Sigmoid colon (tissue), 7 donors: ENCODE measurements around the gene SUMO2. TPM values are rescaled to one million over a fixed set of nuclear protein-coding genes. Genes with fewer than 3 reads are reported as not detected.
"Not testable (repeated sequence)": the region's sequence is repeated elsewhere in the genome, so short reads cannot be mapped to it uniquely, and the experiment has no call there.

Source experiments
- DNase-seq: peaks from one replicate; pipeline ENCODE4 v3.0.0-alpha.2; 2019
- H3K27ac ChIP-seq, 4 donors: fragments of 200-600 bp; sonication (generic); one replicate each; pipeline ENCODE4 v1.5.1; 2016 to 2019; ENCODE audit warnings: mild to moderate bottlenecking in 1 of 4
- H3K27me3 ChIP-seq, 3 donors: fragments of 200-600 bp; sonication (generic); one replicate each; pipeline ENCODE4 v1.5.1; 2019; ENCODE audit warnings: mild to moderate bottlenecking in 1 of 3
- H3K36me3 ChIP-seq, 4 donors: fragments of 200-600 bp; sonication (generic); one replicate each; pipeline ENCODE4 v1.5.1; 2016 to 2019
- H3K4me1 ChIP-seq, 4 donors: fragments of 200-600 bp; sonication (generic); one replicate each; pipeline ENCODE4 v1.5.1; 2017 to 2019
- H3K4me3 ChIP-seq, 4 donors: fragments of 200-600 bp; sonication (generic); one replicate each; pipeline ENCODE4 v1.5.1; 2017 to 2019; ENCODE audit warnings: mild to moderate bottlenecking in 2 of 4, moderate library complexity in 1 of 4
- H3K9me3 ChIP-seq, 4 donors: fragments of 200-600 bp in 3 of 4; sonication (generic) in 3 of 4; one replicate each; pipeline versions ENCODE4 v1.5.1 to v1.6.1; 2013 to 2019
- EP300 ChIP-seq, 4 donors: sonication (generic); formaldehyde crosslinking; IDR thresholded peaks; one replicate each; pipeline ENCODE4 v1.6.1; 2017; ENCODE audit warnings: antibody characterized with exemption in 4 of 4
- POLR2A ChIP-seq, 2 donors: fragments of 450-650 bp; IDR thresholded peaks; one replicate each; pipeline ENCODE4 v1.6.1; 2016; ENCODE audit warnings: antibody characterized with exemption in 2 of 2, mild to moderate bottlenecking in 2 of 2, moderate library complexity in 2 of 2
- POLR2AphosphoS5 ChIP-seq, 4 donors: sonication (generic); formaldehyde crosslinking; IDR thresholded peaks; one replicate each; pipeline ENCODE4 v1.6.1; 2017; ENCODE audit warnings: antibody characterized with exemption in 4 of 4
- WGBS, 2 donors: extraction: QIAGEN DNeasy Blood & Tissue Kit; methylation state at CpG; one replicate each; pipeline ENCODE4 v1.1.7; 2013; 5-methylcytosine and 5-hydroxymethylcytosine counted together
- intact Hi-C: fragments of 100-400 bp; cut with DNase I; formaldehyde crosslinking; loops from one replicate; pipeline ENCODE4 v1.15.1; 2023
- polyA plus RNA-seq, 3 donors: library from polyadenylated mRNA; stranded (reverse); fragments of 200-250 nt; gene quantifications; one replicate each; pipeline ENCODE4 v1.2.3, GENCODE V29; 2013
- total RNA-seq, 4 donors: library from RNA; depleted of rRNA; stranded (reverse); fragments of >200 nt; gene quantifications; one replicate each; pipeline ENCODE4 v1.1.0, GENCODE V29; 2016
- TF ChIP-seq, protein P1 (sequence below), 4 experiments: fragments of 450-650 bp in 3 of 4; fragments of 200-600 bp in 1 of 4; IDR thresholded peaks; one replicate each; pipeline ENCODE4 v1.5.1; 2016 to 2019; ENCODE audit warnings: antibody characterized with exemption in 4 of 4, mild to moderate bottlenecking in 3 of 4, moderate library complexity in 2 of 4
- donor health status: healthy with polysubstance abuse.
- donor health status: Bipolar disorder and iron deficiency.
- donor health status: healthy.

The SUMO2 gene
- total and polyA plus RNA-seq, 7 donors: 63.0 to 130 (median 97.4) TPM

DNA sequence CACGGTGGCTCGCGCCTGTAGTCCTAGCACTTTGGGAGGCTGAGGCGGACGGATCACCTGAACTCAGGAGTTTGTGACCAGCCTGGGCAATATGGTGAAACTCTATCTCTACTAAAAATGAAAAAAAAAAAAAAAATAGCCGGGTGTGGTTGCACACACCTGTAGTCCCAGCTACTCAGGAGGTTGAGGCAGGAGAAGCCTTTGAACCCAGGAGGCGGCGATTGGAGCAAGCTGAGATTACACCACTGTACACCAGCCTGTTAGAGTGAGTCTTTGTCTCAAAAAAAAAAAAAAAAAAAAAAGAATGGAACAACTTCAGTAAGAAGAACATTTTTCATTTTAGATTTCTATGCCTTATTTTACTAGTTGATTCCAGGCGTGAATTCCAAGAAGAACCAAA lies 25.4 kb upstream of the SUMO2 start:
- intact Hi-C loops: no loop called here
- WGBS, 2 donors: 71 to 87% methylated on average over 9 of the region's 9 CpGs
- Histone ChIP-seq H3K27ac (no peak overlapping the region), H3K4me1 (peaks cover 0 to 27% (median 20%) of the 10 kb centered on the region in 4 donors), H3K9me3 (no peaks in the 10 kb centered on the region), H3K4me3 (no peak overlapping the region), H3K36me3 (peaks cover 0 to 42% (median 14%) of the 10 kb centered on the region in 4 donors), H3K27me3 (no peaks in the 10 kb centered on the region)
- TF ChIP-seq POLR2AphosphoS5 (IDR thresholded peaks at IDR 0.05) (no peak), POLR2A (IDR thresholded peaks at IDR 0.05) (no peak), EP300 (IDR thresholded peaks at IDR 0.05) (no peak)
- TF ChIP-seq, protein P1, sequence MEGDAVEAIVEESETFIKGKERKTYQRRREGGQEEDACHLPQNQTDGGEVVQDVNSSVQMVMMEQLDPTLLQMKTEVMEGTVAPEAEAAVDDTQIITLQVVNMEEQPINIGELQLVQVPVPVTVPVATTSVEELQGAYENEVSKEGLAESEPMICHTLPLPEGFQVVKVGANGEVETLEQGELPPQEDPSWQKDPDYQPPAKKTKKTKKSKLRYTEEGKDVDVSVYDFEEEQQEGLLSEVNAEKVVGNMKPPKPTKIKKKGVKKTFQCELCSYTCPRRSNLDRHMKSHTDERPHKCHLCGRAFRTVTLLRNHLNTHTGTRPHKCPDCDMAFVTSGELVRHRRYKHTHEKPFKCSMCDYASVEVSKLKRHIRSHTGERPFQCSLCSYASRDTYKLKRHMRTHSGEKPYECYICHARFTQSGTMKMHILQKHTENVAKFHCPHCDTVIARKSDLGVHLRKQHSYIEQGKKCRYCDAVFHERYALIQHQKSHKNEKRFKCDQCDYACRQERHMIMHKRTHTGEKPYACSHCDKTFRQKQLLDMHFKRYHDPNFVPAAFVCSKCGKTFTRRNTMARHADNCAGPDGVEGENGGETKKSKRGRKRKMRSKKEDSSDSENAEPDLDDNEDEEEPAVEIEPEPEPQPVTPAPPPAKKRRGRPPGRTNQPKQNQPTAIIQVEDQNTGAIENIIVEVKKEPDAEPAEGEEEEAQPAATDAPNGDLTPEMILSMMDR (IDR thresholded peaks at IDR 0.05): no peak
- DNase-seq: no peak

DNA sequence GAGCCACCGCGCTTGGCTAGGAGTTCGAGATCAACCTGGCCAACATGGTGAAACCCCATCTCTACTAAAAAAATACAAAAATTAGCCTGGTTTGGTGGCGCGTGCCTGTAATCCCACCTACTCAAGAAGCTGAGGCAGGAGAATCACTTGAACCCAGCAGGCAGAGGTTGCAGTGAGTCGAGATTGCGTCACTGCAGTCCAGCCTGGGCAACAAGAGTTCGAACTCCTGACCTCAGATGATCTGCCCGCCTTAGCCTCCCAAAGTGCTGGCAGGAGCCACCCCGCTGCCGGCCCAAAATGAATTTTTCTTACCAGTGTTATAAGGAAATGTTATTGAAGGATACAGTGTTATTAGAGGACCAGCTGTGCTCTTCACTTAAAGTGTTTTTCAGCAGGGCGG lies 25.0 kb upstream of the SUMO2 start:
- intact Hi-C loops: no loop called here
- no peak for DNase-seq
- peaks cover 0 to 38% (median 10%) of the 10 kb centered on the region in 4 donors for H3K36me3 ChIP-seq
- no peaks in the 10 kb centered on the region for H3K9me3 ChIP-seq
- no peaks in the 10 kb centered on the region for H3K27me3 ChIP-seq
- H3K4me1 ChIP-seq: peaks cover 0 to 27% (median 20%) of the 10 kb centered on the region in 4 donors
- 81 to 86% methylated on average over 12 of the region's 12 CpGs for WGBS, 2 donors
- TF ChIP-seq, protein P1 (IDR thresholded peaks at IDR 0.05): no peak
- TF ChIP-seq EP300 (IDR thresholded peaks at IDR 0.05) (no peak), POLR2A (IDR thresholded peaks at IDR 0.05) (no peak), POLR2AphosphoS5 (IDR thresholded peaks at IDR 0.05) (no peak)
- no peak overlapping the region for H3K4me3 ChIP-seq
- H3K27ac ChIP-seq: no peak overlapping the region

DNA sequence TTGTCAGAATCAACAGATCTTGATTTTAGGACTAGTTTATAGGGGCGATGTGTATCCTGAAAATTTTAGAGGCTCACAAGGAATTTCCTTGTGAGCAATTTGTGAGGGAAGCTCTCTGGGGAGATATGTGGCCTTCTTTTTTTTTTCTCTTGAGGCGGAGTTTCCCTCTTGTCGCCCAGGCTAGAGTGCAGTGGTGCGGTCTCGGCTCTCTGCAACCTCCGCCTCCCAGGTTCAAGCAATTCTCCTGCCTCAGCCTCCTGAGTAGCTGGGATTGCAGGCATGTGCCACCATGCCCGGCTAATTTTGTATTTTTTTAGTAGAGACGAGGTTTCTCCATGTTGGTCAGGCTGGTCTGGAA lies 24.3 kb upstream of the SUMO2 start:
- 91 to 93% methylated on average over 8 of the region's 8 CpGs for WGBS, 2 donors
- H3K27ac ChIP-seq, H3K4me3 ChIP-seq, H3K27me3 ChIP-seq, DNase-seq, intact Hi-C loops, H3K9me3 ChIP-seq: not testable (repeated sequence)
- Histone ChIP-seq H3K4me1 (peaks cover 0 to 27% (median 20%) of the 10 kb centered on the region in 4 donors), H3K36me3 (peaks cover 0 to 30% (median 9%) of the 10 kb centered on the region in 4 donors)

DNA sequence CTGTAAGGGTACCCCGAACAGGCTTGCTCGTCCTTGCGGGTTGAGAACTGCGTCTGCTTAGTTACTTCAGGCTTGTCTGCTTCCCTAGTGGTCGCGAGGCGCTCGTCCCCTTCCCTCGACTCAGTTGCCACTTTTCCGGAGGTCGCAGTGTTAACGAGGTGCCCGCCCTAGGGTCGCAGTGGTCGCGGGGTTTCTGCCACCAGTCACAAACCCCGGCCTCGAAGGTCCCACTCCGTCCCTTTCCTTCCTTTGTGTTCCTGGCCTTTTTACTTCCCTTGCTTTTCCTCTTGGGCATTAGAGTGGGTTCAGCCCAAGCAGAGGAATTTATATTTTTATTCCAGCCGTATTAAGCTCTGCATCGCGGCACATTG lies 23.0 kb upstream of the SUMO2 start:
- peaks cover 0 to 18% (median 7%) of the 10 kb centered on the region in 4 donors for H3K36me3 ChIP-seq
- H3K27ac ChIP-seq: peak overlapping the region; percentile 91 to 93 (median 92)
- no peaks in the 10 kb centered on the region for H3K9me3 ChIP-seq
- TF ChIP-seq, protein P1 (IDR thresholded peaks at IDR 0.05): no peak
- TF ChIP-seq POLR2AphosphoS5 (IDR thresholded peaks at IDR 0.05) (no peak), POLR2A (IDR thresholded peaks at IDR 0.05) (no peak), EP300 (IDR thresholded peaks at IDR 0.05) (no peak)
- H3K27me3 ChIP-seq: no peaks in the 10 kb centered on the region
- intact Hi-C loops: loop anchor here (2.0 kb wide), 1 partner anchor 55 kb away; the partner anchor contains the start of genes GGA3 and MRPS7
- H3K4me1 ChIP-seq: peaks cover 0 to 27% (median 20%) of the 10 kb centered on the region in 4 donors
- WGBS, 2 donors: 0% methylated on average over 22 of the region's 22 CpGs
- no peak for DNase-seq
- peak overlapping the region; percentile 69 to 98 (median 87) for H3K4me3 ChIP-seq

DNA sequence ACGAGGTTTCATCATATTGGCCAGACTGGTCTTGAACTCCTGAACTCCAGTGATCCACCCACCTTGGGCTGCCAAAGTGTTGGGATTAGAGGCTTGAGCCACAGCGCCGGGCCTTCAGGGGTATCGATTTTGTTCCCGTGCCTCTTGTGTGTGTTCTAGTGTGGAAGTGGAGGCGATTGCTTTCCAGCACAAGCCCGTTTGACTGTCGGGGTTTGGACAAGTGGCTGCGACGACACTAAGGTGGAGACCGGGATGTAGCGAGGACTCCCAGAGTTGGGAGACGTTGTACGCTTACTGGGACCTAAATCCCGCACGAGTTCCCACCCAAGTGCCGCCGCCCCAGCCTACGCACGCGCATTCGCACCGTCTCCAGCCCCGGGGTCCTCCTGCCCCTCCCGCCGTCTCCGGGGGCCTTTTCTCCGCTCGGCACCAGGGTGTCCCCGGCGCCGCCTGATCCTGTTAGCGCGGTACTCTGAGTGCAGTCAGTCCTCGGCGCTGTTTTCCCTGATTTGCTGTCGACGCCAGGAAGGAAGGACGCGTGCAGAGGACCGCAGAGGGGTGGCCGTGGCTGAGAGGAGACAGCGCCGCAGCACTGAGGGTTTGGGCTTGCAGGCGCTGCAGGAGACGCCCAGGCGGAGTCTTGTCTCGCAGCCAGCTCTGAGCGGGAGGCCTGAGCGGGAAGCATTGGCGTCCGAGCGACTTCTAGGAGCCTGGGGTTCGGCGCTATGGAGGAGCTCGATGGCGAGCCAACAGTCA lies 22.5 kb upstream of the SUMO2 start, which contains the start of gene NUP85:
Gene NUP85, plus strand, starts transcription at position 643 of the 756 bp plus-strand sequence. Its CDS starts 83 bp downstream, at position 726.
- no peaks in the 10 kb centered on the region for H3K9me3 ChIP-seq
- DNase-seq: peak; percentile 97
- peak within 1 kb of the TSS; percentile 69 to 98 (median 87) for H3K4me3 ChIP-seq
- TF ChIP-seq, protein P1 (IDR thresholded peaks at IDR 0.05): peak in 1 of 4 experiments; percentile 11
- TF ChIP-seq EP300 (IDR thresholded peaks at IDR 0.05) (no peak), POLR2AphosphoS5 (IDR thresholded peaks at IDR 0.05) (peak; percentile 83 to 90 (median 86)), POLR2A (IDR thresholded peaks at IDR 0.05) (peak; percentile 66 to 73)
- H3K4me1 ChIP-seq: peaks cover 0 to 27% (median 20%) of the 10 kb centered on the region in 4 donors
- intact Hi-C loops: loop anchor here (2.0 kb wide), 1 partner anchor 56 kb away; the partner anchor contains the start of genes GGA3 and MRPS7
- H3K27ac ChIP-seq: peak within 1 kb of the TSS; percentile 91 to 93 (median 92)
- no peaks in the 10 kb centered on the region for H3K27me3 ChIP-seq
- H3K36me3 ChIP-seq: peaks cover 0 to 12% (median 6%) of the 10 kb centered on the region in 4 donors
- 0% methylated on average over 57 of the region's 57 CpGs for WGBS, 2 donors
